Measurements from ENCODE around the gene KIF13A. TPM values are rescaled to one million over a fixed set of nuclear protein-coding genes. Genes with fewer than 3 reads are reported as not detected.

The KIF13A gene
- total and polyA plus RNA-seq, 2 donors (not counting 3 experiments of a cell fraction or from before 2014, with no cell fraction given) = 24.9 to 65.8 TPM

DNA sequence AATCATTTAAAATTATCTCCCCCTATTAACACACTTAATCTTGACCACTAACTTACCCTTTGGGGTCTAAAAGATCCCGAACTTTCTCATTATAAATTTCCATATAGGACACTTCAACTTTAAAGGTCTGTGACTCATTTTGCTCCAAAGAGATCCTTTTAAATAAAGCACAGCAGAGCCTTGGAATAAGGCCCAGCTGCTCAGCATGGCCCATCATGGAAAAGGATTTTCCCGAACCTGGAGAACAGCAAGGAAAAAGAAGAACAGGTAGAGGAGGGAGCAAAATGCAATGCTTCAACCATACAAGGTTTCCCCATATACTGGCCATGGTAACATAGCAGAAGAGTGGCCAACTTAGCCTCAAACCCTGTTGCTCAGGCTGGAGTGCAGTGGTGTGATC lies 132.1 kb downstream of the KIF13A start:
- DNase-seq (ENCODE audit: low read depth, low spot score) (no peak), FAIRE-seq (no peak)
- BruUV-seq (replicated peaks) = no TSS peak
- ChIA-PET CTCF (interaction anchor here (0.6 kb wide), 1 partner anchor 9 kb away, joined by 3 read pairs; no protein-coding TSS in a partner anchor), POLR2A (no interaction called here)
- Histone ChIP-seq H4K20me1 (replicated peaks; ENCODE audit: control insufficient read depth, extremely low read depth, insufficient read depth, low read length) (no peaks in the 10 kb centered on the region), H3K27ac (ENCODE audit: insufficient read depth, low read depth, low read length) (no peak overlapping the region), H3K79me2 (ENCODE audit: control insufficient read depth, insufficient read depth, low read length) (peaks cover 5% of the 10 kb centered on the region), H3K9me3 (replicated peaks; ENCODE audit: control insufficient read depth, insufficient read depth, low read length) (no peaks in the 10 kb centered on the region), H3K4me1 (ENCODE audit: control insufficient read depth, extremely low read depth, insufficient read depth, low read length) (peaks cover 23% of the 10 kb centered on the region), H3K4me3 (replicated peaks in 1 of 3; ENCODE audit: insufficient read depth in 1 of 3, low read depth in 1 of 3, low read length in 3 of 3) (no peak overlapping the region), H3K27me3 (ENCODE audit: control insufficient read depth in 2 of 2, insufficient read depth in 2 of 2, low read length in 2 of 2) (no peaks in the 10 kb centered on the region), H3K4me2 (ENCODE audit: insufficient read depth, low read length) (no peak overlapping the region), H3K9me1 (replicated peaks; ENCODE audit: control insufficient read depth, extremely low read depth, insufficient read depth, low read length) (no peaks in the 10 kb centered on the region), H3K9ac (replicated peaks; ENCODE audit: extremely low read depth, insufficient read depth, low read length) (no peak overlapping the region), H3K36me3 (ENCODE audit: control insufficient read depth in 2 of 2, extremely low read depth in 1 of 2, insufficient read depth in 2 of 2, low read length in 2 of 2) (no peaks in the 10 kb centered on the region), H2AFZ (ENCODE audit: low read depth, low read length) (no peak overlapping the region)
- dilution Hi-C loops (cut with MboI; ENCODE audit: extremely low pct_ligation_motif_present, low sequenced_read_pairs) (no loop called here), intact Hi-C loops (cut with micrococcal nuclease) (no loop called here)
- TF ChIP-seq FOS (IDR thresholded peaks at IDR 0.05; ENCODE audit: borderline replicate concordance, insufficient read depth, low read length) (no peak), POLR2AphosphoS5 (IDR thresholded peaks at IDR 0.05; ENCODE audit: insufficient read depth, low read depth, low read length) (no peak), JUN (IDR thresholded peaks at IDR 0.05; ENCODE audit: borderline replicate concordance, insufficient read depth, insufficient read length, low read depth) (no peak), MYC (IDR thresholded peaks at IDR 0.05; ENCODE audit: low read depth, low read length) (no peak), MAX (IDR thresholded peaks at IDR 0.05; ENCODE audit: insufficient read depth, insufficient read length) (no peak), POLR2A (IDR thresholded peaks at IDR 0.05; ENCODE audit: low read depth, low read length) (no peak), EZH2 (IDR thresholded peaks at IDR 0.05; ENCODE audit: borderline replicate concordance, low read depth, low read length, severe bottlenecking) (no peak), GATA2 (IDR thresholded peaks at IDR 0.05; ENCODE audit: insufficient read depth, insufficient read length, low read depth, low read length) (no peak)
- TF ChIP-seq, protein P1, sequence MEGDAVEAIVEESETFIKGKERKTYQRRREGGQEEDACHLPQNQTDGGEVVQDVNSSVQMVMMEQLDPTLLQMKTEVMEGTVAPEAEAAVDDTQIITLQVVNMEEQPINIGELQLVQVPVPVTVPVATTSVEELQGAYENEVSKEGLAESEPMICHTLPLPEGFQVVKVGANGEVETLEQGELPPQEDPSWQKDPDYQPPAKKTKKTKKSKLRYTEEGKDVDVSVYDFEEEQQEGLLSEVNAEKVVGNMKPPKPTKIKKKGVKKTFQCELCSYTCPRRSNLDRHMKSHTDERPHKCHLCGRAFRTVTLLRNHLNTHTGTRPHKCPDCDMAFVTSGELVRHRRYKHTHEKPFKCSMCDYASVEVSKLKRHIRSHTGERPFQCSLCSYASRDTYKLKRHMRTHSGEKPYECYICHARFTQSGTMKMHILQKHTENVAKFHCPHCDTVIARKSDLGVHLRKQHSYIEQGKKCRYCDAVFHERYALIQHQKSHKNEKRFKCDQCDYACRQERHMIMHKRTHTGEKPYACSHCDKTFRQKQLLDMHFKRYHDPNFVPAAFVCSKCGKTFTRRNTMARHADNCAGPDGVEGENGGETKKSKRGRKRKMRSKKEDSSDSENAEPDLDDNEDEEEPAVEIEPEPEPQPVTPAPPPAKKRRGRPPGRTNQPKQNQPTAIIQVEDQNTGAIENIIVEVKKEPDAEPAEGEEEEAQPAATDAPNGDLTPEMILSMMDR (IDR thresholded peaks at IDR 0.05; ENCODE audit: extremely low read depth in 1 of 2, insufficient read depth in 1 of 2, low read depth in 1 of 2, low read length in 2 of 2) = no peak

Measured in endothelial cell of umbilical vein (primary cell).